HL-60 (cell line): ENCODE data around the gene CPLX3.

ENCODE experiments used
- DNase-seq, 2 experiments: peaks; one replicate each; pipeline ENCODE4 v3.0.0-alpha.2; 2010 to 2020; ENCODE audit warnings: low read depth in 1 of 2, low spot score in 1 of 2
- H3K27ac ChIP-seq: fragments of 250-450 bp; sonication (Bioruptor Pico); replicated peaks from 2 replicates; pipeline ENCODE4 v1.5.1; 2020; ENCODE audit warnings: mild to moderate bottlenecking, moderate library complexity
- H3K27me3 ChIP-seq: fragments of 250-450 bp; sonication (Bioruptor Pico); 2 replicates; pipeline ENCODE4 v1.5.1; 2021; ENCODE audit warnings: mild to moderate bottlenecking, moderate library complexity; ENCODE audit not compliant: insufficient read depth, poor library complexity, severe bottlenecking
- H3K4me3 ChIP-seq: replicated peaks from 2 replicates; pipeline ENCODE4 v1.5.1; 2011; ENCODE audit warnings: mild to moderate bottlenecking, control low read depth, low read length; ENCODE audit not compliant: insufficient read depth
- CTCF ChIP-seq: IDR thresholded peaks from one replicate; pipeline ENCODE4 v1.5.1; 2011; ENCODE audit warnings: low read length, control low read depth, inconsistent platforms; ENCODE audit not compliant: insufficient read depth
- GABPA ChIP-seq: IDR thresholded peaks from 2 replicates; pipeline ENCODE4 v1.6.1; 2012; ENCODE audit warnings: low read depth
- POLR2AphosphoS5 ChIP-seq: IDR thresholded peaks from 2 replicates; pipeline ENCODE4 v1.6.1; 2012; ENCODE audit warnings: low read depth
- SPI1 ChIP-seq: IDR thresholded peaks from 2 replicates; pipeline ENCODE4 v1.6.1; 2012; ENCODE audit warnings: low read depth, mild to moderate bottlenecking, borderline replicate concordance
- TF ChIP-seq, protein P1 (sequence below): IDR thresholded peaks from 2 replicates; pipeline ENCODE4 v1.6.1; 2012; ENCODE audit warnings: low read depth; ENCODE audit not compliant: insufficient replicate concordance

CPLX3 gene

DNA sequence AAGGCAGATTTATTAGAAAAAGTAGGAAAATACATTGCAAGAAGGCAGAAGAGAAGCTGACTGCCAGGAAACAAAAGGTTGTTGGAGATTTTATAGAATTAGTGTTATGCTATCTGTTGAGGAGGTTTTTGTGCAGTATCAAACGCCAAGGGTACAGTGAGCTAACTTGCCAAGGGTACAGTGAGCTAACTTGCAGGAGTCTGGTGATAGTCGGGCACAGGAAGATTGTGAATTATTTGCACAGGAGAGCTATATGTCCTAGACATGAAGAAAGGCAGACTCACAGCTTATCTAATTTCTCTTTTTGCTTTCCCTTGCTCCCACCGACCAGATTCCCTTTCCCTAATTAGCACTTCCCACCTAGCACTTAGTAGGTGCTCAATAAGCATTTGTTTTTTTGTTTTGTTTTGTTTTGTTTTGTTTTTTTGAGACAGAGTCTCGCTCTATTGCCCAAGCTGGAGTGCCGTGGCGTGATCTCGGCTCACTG, 47.2 kb upstream of the CPLX3 start:
- DNase-seq: no peak
- peak overlapping the region; percentile 91 for H3K27ac ChIP-seq
- no peaks in the 10 kb centered on the region for H3K27me3 ChIP-seq
- no peak overlapping the region for H3K4me3 ChIP-seq
- TF ChIP-seq SPI1: no peak
- TF ChIP-seq GABPA: no peak
- no peak for TF ChIP-seq CTCF
- TF ChIP-seq, protein P1, sequence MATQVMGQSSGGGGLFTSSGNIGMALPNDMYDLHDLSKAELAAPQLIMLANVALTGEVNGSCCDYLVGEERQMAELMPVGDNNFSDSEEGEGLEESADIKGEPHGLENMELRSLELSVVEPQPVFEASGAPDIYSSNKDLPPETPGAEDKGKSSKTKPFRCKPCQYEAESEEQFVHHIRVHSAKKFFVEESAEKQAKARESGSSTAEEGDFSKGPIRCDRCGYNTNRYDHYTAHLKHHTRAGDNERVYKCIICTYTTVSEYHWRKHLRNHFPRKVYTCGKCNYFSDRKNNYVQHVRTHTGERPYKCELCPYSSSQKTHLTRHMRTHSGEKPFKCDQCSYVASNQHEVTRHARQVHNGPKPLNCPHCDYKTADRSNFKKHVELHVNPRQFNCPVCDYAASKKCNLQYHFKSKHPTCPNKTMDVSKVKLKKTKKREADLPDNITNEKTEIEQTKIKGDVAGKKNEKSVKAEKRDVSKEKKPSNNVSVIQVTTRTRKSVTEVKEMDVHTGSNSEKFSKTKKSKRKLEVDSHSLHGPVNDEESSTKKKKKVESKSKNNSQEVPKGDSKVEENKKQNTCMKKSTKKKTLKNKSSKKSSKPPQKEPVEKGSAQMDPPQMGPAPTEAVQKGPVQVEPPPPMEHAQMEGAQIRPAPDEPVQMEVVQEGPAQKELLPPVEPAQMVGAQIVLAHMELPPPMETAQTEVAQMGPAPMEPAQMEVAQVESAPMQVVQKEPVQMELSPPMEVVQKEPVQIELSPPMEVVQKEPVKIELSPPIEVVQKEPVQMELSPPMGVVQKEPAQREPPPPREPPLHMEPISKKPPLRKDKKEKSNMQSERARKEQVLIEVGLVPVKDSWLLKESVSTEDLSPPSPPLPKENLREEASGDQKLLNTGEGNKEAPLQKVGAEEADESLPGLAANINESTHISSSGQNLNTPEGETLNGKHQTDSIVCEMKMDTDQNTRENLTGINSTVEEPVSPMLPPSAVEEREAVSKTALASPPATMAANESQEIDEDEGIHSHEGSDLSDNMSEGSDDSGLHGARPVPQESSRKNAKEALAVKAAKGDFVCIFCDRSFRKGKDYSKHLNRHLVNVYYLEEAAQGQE: no peak
- no peak for TF ChIP-seq POLR2AphosphoS5

DNA sequence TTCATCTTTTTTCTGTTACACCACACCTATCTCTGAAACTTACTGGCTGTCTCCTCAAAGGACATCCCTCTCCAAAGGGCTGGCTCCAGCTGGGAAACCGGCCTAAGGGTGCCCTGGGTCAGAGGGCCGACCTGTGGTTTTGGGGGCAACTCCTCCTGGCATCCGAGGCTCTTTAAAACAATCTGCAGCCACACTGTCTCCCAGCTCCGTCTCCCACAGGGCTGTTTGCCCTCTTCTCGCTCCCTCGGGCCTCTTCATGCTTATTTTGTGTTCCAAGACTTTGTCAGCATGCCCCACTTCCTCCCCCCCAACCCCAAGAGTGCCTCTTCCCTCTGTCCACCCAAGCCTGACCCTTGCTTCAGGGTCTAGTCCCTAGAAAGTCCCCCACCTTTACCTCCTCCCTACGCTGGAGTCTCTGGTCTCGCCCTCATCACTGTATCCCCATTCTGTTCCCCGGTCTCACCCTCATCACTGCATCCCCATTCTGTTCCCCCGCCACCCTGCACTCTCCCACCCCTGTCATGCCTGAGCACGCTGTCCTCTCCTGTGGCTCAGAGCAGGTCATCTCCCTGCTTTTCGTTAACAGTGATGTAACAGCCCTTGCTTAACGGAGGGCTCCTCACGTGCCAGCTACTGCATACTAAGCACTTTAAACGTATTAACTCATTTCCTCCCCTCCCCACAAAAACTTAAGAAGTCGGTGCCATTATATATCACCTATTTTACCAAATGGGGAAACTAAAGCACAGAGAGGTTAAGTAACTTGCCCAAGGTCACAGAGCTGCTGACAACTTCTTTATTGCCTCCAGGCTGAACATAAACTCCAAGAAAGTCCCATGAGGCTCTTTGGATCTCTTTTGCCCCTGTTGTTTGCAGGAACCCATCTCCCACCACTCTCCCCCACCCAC, 45.6 kb upstream of the CPLX3 start:
- peak overlapping the region; percentile 91 for H3K27ac ChIP-seq
- H3K4me3 ChIP-seq: peak overlapping the region; percentile 43
- no peaks in the 10 kb centered on the region for H3K27me3 ChIP-seq
- TF ChIP-seq SPI1 (no peak), POLR2AphosphoS5 (peak; percentile 80)
- DNase-seq: peak; percentile 93 to 96

DNA sequence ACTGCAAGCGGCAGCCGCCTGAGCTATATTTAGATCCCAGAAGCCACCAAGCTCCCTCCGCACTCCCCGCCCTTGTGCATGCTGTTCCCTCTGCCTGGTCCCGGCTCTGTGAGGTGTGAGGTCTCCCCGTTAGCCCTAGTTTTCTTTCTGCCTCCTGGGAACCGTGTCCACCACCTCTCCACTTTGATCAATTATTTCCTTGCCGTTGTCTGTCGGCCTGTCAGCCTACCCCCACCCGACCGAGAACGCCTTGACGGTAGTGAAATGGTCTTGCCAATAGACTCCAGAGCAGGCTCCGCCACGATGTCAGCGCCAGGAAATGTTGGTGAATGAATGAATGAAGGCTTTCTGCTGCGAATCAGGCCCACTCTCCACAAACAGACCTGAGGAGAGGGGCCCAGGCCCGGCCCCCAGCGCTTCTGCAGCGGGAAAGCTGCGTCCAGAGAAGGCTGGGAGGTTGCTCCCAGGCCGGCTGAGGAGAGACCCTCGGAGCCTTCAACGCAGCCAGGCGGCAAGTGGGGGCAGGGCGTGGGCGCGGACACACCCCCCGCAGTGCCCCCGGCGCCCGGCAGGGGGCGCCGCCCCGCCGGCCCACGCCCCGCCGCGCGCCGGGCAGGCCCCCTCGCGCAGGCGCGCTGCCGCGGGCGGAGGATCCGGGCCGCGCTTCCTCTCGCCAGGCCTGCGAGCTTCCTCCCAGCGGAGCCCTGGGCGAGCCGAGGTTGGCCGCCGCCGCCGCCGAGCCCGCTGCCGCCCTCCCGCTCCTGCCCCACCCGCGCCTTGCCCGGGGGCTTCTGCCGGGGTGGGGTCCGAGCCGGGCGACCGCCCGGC, 44.8 kb upstream of the CPLX3 start, which contains the start of gene CSK:
Gene CSK (plus strand): TSS at position 650 of the 828 bp plus-strand sequence. CDS start 16,218 bp downstream, outside the sequence.
- peak within 1 kb of the TSS; percentile 91 for H3K27ac ChIP-seq
- H3K4me3 ChIP-seq: peak within 1 kb of the TSS; percentile 85
- TF ChIP-seq, protein P1: no peak
- TF ChIP-seq CTCF (peak; percentile 21), GABPA (no peak), POLR2AphosphoS5 (peak; percentile 48; the same call in 1 of the 2 replicates), SPI1 (peak; percentile 40; the same call in 1 of the 2 replicates)
- H3K27me3 ChIP-seq: no peaks in the 10 kb centered on the region
- peak; percentile 58 to 70 for DNase-seq
